Tibial nerve (tissue), 4 donors: Measurements from ENCODE around the gene HRH3. TPM values are rescaled to one million over a fixed set of nuclear protein-coding genes. Genes with fewer than 3 reads are reported as not detected.

Experiments
- DNase-seq, 2 donors: peaks; one replicate each; pipeline ENCODE4 v3.0.0-alpha.2; 2019; ENCODE audit warnings: low spot score in 2 of 2
- H3K27ac ChIP-seq, 4 donors: fragments of 200-600 bp; sonication (generic) in 3 of 4; one replicate each; pipeline ENCODE4 v1.5.1; 2017 to 2019; ENCODE audit warnings: mild to moderate bottlenecking in 1 of 4
- H3K27me3 ChIP-seq, 2 donors: fragments of 200-600 bp; sonication (generic) in 1 of 2; one replicate each; pipeline versions ENCODE4 v1.5.1 to v1.6.0; 2017 to 2019
- H3K36me3 ChIP-seq, 3 donors: fragments of 200-600 bp; sonication (generic); one replicate each; pipeline ENCODE4 v1.5.1; 2018 to 2019
- H3K4me1 ChIP-seq, 4 donors: fragments of 200-600 bp; sonication (generic) in 3 of 4; one replicate each; pipeline ENCODE4 v1.5.1; 2017 to 2019
- H3K4me3 ChIP-seq, 4 donors: fragments of 200-600 bp; sonication (generic) in 3 of 4; one replicate each; pipeline ENCODE4 v1.5.1; 2017 to 2019; ENCODE audit warnings: mild to moderate bottlenecking in 1 of 4, moderate library complexity in 1 of 4
- H3K9me3 ChIP-seq, 4 donors: fragments of 200-600 bp; sonication (generic) in 3 of 4; one replicate each; pipeline ENCODE4 v1.5.1; 2017 to 2019
- CTCF ChIP-seq, 5 experiments: fragments of 200-600 bp in 3 of 5; fragments of 450-650 bp in 2 of 5; sonication (generic) in 3 of 5; IDR thresholded peaks; one replicate each; pipeline ENCODE4 v1.5.1; 2016 to 2019; ENCODE audit warnings: antibody characterized with exemption in 5 of 5, mild to moderate bottlenecking in 3 of 5, moderate library complexity in 2 of 5
- EP300 ChIP-seq, 2 donors: sonication (generic); formaldehyde crosslinking; IDR thresholded peaks; one replicate each; pipeline ENCODE4 v1.6.1; 2017; ENCODE audit warnings: antibody characterized with exemption in 2 of 2, mild to moderate bottlenecking in 1 of 2
- POLR2A ChIP-seq, 2 donors: fragments of 450-650 bp; IDR thresholded peaks; one replicate each; pipeline ENCODE4 v1.6.1; 2017; ENCODE audit warnings: antibody characterized with exemption in 2 of 2, mild to moderate bottlenecking in 2 of 2, moderate library complexity in 2 of 2
- WGBS, 2 donors: methylation state at CpG; one replicate each; pipeline ENCODE4 v1.1.5; 2018; 5-methylcytosine and 5-hydroxymethylcytosine counted together
- total RNA-seq, 4 donors: library from RNA; depleted of rRNA; stranded (reverse); fragments of >200 nt; gene quantifications; one replicate each; pipeline ENCODE4 v1.1.0, GENCODE V29; 2016

HRH3 gene
- total RNA-seq, 4 donors from 2014 or later: not detected

- Histone ChIP-seq H3K27ac (no peak overlapping the region), H3K27me3 (no peaks in the 10 kb centered on the region), H3K4me3 (no peak overlapping the region), H3K4me1 (peaks cover 0 to 22% (median 1%) of the 10 kb centered on the region in 4 donors), H3K36me3 (peaks cover 0 to 62% (median 13%) of the 10 kb centered on the region in 3 donors), H3K9me3 (no peaks in the 10 kb centered on the region)
- no peak for DNase-seq
- WGBS, 2 donors: 83 to 84% methylated on average over 25 of the region's 25 CpGs
- no peak for TF ChIP-seq EP300 (IDR thresholded peaks at IDR 0.05)
- TF ChIP-seq CTCF (IDR thresholded peaks at IDR 0.05): no peak
- TF ChIP-seq POLR2A (IDR thresholded peaks at IDR 0.05): no peak
These were observed 29.3 kb downstream of the HRH3 start for GRCh38 chr20:62190639-62191411.

- TF ChIP-seq POLR2A (IDR thresholded peaks at IDR 0.05) (no peak), EP300 (IDR thresholded peaks at IDR 0.05) (no peak), CTCF (IDR thresholded peaks at IDR 0.05) (no peak)
- H3K4me1 ChIP-seq: peaks cover 0 to 44% (median 14%) of the 10 kb centered on the region in 4 donors
- H3K9me3 ChIP-seq: no peaks in the 10 kb centered on the region
- DNase-seq: no peak
- WGBS, 2 donors: 67 to 80% methylated on average over 13 of the region's 13 CpGs
- H3K27ac ChIP-seq: peak overlapping the region in 2 of 4 donors; percentile 25 to 52
- peaks cover 0 to 33% (median 4%) of the 10 kb centered on the region in 3 donors for H3K36me3 ChIP-seq
- H3K27me3 ChIP-seq: no peaks in the 10 kb centered on the region
- H3K4me3 ChIP-seq: no peak overlapping the region
These were observed 32.9 kb downstream of the HRH3 start for GRCh38 chr20:62186887-62187866.

- H3K27me3 ChIP-seq: no peaks in the 10 kb centered on the region
- peaks cover 0 to 22% (median 4%) of the 10 kb centered on the region in 3 donors for H3K36me3 ChIP-seq
- no peaks in the 10 kb centered on the region for H3K9me3 ChIP-seq
- TF ChIP-seq CTCF (IDR thresholded peaks at IDR 0.05): no peak
- TF ChIP-seq POLR2A (IDR thresholded peaks at IDR 0.05): no peak
- no peak for TF ChIP-seq EP300 (IDR thresholded peaks at IDR 0.05)
- no peak overlapping the region for H3K4me3 ChIP-seq
- no peak for DNase-seq
- H3K27ac ChIP-seq: no peak overlapping the region
- peaks cover 0 to 54% (median 14%) of the 10 kb centered on the region in 4 donors for H3K4me1 ChIP-seq
- WGBS, 2 donors: 80 to 89% methylated on average over 3 of the region's 3 CpGs
These were observed 34.0 kb downstream of the HRH3 start for GRCh38 chr20:62186096-62186426.

GRCh38 chr20:62183426-62184142 is 36.5 kb downstream of the HRH3 start:
- Histone ChIP-seq H3K4me1 (peaks cover 0 to 48% (median 14%) of the 10 kb centered on the region in 4 donors), H3K36me3 (peaks cover 0 to 14% (median 0%) of the 10 kb centered on the region in 3 donors), H3K4me3 (peak overlapping the region; percentile 76 to 98 (median 89)), H3K9me3 (no peaks in the 10 kb centered on the region), H3K27me3 (no peaks in the 10 kb centered on the region), H3K27ac (peak overlapping the region; percentile 87 to 94 (median 90))
- WGBS, 2 donors: 24 to 28% methylated on average over 25 of the region's 25 CpGs
- no peak for DNase-seq
- TF ChIP-seq POLR2A (IDR thresholded peaks at IDR 0.05): no peak
- no peak for TF ChIP-seq EP300 (IDR thresholded peaks at IDR 0.05)
- TF ChIP-seq CTCF (IDR thresholded peaks at IDR 0.05): no peak
